NOMO-1 treated with dmso at 0.1 percent for 144 hours (cell line): Measurements from ENCODE around the gene GRIK4.

Experiments
- DNase-seq: peaks from one replicate; lab custom pipeline; 2025; ENCODE audit not compliant: unreplicated experiment; lab: John Stamatoyannopoulos, UW

GRIK4 gene

DNA sequence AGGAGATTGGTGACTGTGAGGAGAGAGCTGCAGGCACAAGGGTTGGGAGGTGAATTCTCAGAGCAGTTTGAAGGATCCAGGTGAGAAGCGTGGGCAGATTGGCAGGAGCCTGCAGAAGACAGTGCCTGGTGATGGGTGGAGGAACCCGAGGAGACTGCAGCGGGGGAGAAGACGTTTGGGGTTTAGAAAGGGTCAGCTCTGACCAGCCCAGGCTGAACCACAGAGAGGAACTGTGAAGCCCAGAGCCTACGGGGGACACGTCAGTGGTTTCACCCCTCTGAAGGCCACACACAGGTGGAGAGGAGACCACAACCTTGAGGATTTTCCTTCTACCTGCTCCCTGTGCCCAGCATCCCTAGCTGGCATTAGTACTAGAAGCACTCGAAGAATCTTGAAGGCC is 357.5 kb downstream of the GRIK4 start:
- DNase-seq, result no peak

DNA sequence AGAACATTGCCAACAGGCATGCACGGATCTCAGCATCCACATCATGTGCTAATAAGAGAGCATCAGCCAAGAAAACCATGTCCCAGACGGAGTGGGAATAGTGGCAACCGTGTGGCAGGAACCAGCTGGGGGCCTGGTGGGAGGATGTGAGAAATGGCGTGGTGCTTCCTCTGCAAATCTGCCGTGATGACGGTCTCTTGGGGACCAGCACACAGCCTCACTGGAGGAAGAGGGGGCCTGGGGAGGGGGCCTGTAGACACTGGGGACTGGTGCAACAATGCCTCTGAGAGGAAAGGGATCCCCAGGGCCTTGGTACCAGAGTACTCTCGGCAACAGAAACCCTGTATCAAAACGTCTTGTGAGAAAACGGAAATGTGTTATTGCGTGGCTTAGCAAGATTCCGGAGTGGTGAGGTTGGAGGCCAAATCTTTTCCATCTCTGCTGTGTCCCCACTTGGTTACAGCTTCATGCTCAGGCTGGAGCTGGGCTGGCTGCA is 358.0 kb downstream of the GRIK4 start:
- no peak for DNase-seq

DNA sequence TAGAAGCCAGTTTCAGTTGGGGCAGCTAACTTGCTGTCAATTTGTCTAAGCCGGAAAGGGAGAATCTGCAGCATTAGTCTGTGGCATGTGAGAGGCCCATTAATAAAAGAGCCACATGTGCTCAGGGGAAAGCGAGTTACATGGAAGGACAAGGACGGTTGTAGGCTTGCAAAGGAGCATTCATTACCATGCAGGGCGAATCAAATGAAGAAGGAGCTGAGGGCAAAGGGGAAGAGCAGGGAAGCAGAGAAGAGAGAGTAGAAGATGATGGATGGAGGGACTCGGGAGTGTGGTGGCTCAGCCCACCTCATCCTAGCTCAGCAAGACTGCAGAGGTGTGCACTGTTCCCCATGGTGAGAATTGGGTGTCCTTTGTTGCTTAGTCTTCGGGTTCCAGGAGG is 359.6 kb downstream of the GRIK4 start:
- no peak for DNase-seq

DNA sequence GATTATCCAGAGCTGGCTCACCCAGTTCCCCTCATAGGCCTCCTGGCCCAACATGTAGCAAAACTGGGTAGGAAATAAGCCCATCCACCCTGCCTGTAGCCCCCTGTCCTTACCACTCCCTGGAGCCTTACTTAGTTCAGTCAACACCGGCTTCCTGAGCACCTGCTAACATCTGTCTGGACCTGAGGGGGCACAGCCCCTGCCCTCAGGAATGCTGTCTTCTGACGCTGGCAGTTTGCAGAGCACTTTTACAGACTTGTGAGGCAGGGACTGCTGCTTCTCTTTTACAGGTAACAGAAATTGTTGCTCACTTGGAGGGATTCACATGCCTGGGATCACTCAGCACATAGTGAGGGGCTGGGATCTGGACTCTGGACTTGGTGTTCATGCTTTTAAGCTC is 360.4 kb downstream of the GRIK4 start:
- DNase-seq, result no peak

DNA sequence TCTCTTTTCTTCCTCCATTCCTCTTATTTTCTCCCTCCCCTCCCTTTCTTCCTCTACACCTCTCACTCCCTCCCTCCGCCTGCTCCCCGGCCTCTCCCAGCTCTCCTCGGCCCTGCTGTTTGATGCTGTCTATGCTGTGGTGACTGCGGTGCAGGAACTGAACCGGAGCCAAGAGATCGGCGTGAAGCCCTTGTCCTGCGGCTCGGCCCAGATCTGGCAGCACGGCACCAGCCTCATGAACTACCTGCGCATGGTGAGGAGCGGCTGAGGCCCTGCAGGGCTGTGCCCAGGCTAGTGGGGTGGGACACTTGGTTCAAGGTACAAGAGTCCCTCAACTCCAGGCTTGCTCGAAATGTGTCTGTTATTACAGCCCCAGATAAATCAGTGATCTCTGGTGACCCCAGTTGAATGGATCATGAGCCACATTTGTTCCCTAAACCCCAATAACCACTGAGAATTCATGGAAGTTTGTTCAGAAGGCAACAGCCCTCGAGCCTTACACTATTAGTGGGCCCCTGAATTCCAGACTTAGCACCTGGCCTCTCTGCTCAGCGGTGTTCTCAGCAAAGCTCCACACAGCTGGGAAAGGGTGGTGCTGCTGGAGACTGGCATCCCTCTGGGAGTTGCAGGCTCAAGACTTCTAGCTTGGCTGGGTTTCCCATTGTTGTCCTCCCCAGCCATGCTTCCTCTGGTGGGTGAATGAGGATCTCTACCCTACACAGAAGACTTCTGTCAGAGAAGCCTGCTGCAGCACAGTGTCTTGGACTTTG is 362.6 kb downstream of the GRIK4 start:
- DNase-seq, result no peak

DNA sequence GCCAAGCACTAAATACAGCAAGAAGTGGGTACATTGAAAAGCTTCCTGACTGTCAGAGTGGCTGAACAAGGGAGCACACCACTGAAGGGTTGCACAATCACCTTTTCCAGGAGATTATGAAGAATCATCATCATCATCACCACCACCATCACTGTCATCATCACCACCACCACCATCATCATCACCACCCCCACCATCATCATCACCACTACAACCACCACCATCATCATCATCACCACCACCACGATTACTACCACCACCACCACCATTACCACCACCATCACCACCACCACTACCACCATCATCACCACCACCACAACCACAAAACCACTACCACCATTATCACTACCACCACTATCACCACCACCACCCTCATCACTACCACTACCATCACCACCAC is 364.4 kb downstream of the GRIK4 start:
- DNase-seq, result no peak

DNA sequence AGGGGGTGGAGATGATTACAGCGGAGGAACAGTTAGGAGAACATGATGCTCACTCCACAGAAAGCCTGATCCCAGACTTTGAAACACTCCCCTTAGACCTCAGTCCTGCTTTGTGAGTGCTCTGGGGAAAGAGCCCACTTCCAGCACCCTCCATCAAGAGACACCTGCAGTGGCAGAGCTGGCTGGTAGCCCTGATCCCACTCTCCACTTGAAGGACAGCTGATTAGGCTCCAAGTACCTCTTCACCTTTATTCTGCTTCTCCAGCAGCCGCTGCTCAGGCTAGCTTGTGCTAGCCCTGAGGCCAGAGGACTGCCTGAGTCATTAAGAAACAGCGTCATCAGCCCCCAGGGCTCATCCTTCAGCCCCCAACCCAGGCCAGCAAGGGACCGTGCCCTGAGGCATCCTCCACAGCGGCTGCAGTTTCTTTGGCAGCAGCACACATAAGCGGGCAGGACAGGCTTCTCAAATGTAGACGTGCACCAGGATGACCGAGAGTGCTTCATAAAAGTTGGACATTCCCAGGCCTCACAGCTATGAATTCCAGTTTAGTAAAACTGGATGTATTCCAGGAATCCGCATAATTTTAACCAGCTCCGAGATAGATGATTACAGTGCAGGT is 366.3 kb downstream of the GRIK4 start:
- no peak for DNase-seq

DNA sequence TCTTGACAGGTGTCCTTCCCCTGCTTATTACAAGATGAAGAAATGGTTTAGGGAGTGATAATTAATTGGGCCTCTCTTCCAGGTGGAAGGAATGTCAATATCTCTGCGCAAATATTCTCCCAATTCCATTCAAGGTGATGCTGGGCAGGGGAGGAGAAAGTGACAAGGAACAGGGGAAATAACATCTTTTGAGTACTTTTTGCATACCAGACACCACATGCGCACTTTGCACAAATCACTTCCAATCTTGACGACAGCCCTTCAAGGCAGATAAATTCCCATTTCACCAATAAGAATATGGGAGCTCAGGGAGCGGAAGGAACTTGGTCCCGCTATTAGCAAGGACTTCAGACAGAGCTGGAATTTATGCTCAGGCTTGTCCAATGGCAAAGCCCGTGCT is 367.2 kb downstream of the GRIK4 start:
- no peak for DNase-seq

DNA sequence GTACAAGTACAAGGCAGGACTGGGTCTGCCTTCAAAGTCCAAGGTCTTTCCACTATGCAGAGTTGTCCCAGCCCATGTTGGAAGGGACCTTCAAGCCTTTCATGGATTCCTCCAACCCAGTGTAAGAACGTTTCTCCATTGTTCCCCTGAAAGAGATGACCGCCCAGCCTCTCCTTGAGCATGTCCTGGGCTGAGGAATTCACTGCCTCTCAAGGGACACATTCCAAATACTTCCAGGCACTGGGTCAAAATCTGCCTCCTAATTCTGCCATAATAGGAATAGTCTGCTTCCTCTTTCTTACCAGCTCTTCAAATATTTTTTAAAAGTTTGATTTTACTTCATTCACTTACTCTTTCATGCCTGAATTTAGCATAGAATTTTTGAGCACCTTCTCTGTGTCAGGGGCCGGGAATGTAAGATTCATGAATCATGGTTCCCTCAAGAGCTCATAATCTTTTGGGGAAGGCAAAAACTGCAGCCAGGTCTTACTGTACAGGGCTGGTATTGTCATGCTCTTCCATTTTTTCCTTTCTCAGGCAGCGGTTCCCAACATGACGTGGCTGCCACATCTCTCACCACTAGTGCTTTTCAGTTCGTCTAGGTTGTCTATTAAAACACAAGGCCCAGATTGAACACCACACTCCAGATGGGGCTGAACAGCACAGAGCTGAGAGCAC is 369.1 kb downstream of the GRIK4 start:
- DNase-seq, result no peak

DNA sequence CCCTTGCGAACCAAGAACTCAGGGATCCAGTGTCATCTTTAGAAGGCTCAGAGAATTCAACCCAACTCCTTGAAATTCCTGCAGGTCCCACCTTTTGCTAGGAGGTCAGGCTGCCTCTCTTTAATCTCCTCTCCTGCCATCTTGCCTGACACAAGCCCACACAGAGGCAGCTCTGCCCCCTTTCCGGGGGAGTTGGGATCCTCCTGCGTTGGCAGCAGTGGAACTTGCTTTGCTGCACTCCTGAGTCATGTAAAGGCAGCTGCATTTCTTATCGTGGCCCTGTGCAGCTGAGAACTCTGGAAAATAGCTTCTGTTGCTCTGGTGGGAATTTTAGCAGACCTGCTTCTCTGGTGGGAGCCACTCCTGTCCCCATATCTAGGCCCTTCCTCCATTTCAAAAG is 370.0 kb downstream of the GRIK4 start:
- DNase-seq, result no peak

DNA sequence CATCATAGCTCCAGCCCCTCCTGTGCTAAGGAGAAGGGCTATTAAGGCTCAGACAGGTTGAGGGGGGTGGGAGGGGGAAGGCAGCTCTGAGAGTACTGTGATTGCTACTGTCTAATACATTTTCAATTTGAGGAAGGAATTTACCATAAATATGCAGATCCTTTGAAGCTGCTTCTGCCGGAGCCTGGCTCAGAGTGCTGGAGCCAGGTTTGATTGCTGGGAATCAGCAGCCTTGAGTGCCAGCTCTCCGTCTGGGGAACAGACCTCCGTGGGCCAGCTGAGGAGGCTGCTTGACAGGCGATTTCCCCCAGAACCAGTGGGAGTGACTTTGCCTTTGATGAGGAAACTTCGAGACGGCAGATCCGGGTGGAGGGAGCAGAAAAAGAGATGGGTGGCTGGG is 370.6 kb downstream of the GRIK4 start:
- no peak for DNase-seq

DNA sequence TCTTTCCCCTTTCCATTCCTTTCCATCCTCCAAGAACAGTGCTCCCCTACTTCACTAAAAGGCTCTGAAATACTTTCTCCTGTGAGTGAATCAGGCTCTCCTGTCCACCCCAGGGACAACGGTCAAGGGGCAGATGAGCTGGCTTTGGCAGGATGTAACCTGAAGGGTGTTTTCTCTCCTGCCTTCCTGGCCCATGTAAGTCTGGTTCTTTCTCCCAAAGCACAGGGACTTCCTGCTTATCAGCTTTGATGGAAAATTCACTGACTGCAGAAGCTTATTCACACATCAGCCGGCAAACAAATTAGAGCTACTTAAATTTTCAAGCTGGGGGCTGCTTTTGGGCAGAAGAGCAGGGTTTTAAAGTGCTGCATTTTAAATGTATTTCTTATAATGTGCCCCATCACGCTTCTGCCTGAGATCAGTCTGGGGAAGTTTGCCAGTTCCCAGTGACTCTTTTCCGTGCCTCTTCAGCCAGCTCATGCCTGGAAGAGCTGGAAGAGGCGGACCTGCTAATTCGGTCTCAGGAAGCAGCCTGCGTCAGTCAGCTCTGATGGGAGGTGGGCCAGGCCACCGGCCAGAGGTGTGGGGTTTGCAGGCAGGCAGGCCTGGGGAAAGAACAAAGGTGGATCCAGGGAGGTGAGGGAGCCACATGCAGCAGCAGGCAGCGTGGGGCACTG is 372.0 kb downstream of the GRIK4 start:
- no peak for DNase-seq

DNA sequence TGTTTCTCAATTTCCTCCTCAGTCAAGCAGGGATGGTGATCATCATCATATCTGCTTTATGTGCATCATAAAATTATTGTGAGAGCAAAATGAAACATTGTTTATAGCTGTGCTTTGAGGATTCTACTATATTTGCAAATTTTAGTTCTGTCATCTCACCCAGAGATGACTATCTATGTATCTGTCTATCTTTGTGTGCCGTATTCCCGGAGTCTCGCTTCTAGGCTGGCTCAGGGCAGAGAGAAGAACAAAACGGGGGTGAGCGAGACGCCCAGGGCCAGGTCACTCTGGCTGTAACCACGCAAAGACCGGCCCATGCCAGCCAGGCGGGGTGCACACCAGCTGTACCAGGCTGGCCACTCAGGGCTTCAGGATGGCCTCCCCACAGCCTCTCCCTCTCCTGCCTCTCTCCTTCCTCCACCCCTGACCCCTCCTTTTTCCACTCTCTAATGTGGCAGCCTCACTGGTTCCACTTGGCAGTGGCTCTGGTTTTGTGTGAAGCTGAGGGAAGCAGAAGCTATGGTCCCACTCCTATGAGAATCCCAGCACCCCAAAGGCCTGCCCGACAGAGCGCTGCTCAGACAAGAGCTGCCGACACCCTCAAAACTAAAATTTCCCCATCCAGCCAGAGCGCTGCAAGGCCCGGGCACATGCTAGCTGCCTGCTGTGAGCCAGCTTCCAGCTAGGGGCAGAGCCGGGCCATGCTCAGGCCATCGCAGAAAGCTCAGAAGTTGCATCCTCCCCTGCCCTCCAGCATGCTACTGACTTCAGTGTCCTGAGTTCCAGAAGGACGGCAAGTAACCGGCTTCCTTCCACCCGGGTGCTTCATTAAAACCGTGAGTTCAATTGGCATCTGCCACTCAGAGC is 372.8 kb downstream of the GRIK4 start:
- DNase-seq, result no peak

DNA sequence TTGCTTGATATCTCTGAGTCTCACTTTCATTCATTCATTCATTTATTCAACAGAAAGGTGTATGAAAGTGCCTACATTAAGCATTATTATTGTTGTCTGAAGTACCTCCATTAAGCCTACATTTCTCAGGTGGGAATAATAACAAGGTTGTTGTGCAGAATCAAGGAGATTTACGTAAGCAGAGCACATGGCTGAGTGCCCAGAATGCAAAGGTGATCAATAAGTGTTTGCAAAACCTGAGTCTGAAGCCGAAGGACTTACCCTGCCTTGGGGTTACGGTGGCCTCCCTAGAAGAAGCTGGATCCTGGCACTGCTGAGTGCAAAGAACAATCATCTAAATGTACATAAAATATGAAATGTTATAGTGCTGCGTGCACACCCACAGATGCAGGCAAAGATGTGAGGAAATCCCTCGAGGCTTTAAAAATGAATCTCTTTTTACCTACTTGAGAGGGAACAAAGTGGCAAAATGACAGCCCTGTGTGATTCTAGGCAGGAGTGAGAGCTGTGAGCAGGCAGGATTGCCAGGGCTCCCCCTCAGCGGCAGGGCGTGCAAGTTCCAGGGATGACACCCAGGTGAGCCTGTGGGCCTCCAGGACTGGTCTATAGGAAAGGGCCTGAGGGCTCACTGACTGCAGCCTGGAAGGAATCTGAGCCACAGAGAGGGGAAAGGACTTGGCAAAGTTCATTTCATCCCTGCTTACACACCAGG is 379.2 kb downstream of the GRIK4 start:
- DNase-seq, result no peak

DNA sequence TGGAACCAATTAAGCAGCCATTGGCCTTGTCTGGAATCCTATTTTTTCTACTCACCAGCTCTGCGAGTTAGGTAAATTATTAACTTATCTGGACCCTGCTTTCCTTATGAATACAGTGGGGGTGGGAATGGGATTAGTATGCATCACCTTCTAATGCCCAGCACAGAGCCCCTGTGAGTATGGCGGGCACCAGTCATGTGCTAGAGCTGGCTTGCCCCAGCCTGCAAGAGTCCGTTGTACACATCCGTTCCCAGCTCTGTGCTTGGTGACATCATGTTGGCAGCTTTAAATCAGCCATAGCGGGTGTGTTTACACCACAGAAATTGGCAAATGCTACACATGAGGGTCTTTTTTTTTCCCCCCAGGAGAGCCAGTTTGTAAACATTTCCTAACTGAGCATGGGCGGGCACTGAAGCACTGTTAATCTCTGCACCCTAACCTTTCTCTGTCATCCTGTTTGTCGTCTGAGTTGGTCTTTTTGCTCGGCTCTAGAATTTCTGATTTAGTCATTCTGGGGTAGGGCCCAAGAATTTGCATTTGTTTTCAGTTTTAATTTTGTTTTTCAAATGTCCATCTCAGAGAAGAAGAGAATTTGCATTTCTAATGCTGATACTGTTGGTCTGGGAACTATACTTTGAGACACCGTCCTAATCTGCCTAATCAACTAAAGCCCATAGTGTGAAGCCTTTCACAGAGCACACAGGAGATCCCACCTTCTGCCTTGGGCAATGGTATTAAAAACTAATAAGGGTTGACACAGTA is 382.1 kb downstream of the GRIK4 start:
- no peak for DNase-seq

DNA sequence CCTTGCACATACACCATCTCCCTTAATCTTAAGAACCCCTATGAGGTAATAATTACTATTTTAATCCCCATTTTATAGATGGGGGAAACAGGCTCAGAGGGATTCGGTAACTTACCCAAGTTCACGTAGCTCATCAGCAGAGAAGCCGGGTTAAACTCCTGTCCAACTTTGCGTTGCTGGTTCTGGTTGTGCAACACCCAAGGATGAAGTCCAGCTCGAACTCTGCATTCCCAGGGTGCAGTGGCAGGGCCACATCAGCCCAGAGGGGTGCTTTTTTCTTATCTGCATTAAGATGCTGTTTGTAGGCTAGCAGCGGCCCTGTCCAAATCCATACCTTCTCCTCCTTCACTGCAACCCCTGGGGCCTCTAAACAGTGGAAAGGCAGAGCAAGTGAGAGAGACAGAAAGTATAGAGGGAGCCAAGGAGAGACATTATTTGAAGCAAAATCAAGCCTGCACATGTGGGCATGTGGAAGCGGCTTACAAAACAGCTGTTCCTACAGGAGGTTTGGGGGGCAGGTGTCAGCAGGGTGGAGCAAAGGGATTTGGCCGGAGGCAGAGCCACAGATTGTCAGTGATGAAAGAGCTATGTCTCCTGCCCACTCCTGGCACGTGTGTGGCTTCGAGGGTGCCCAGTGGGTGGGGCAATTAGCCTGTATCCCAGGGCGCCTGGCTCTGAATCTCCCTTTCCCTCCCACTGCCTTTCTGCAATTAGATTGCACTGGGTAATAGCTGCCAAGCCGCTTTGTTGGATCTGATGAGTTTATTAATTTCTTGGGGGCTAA is 382.8 kb downstream of the GRIK4 start:
- no peak for DNase-seq

DNA sequence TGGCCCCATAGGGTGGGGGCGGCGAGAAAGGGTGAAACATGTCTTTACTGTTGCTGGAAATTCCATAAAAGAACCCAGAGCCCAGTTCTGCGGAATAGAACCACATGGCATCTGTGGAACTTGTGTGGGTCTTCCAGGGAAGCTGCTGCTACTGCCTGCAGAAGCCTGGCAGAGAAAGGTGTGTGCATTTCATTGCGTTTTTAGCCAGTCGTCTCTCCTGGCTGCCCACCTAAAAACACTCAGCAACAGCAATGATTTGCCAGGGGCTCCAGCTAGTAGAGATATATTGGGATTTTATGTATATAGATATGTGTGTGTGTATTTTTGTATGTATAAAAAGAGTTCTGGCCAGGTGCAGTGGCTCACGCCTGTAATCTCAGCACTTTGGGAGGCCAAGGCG is 385.1 kb downstream of the GRIK4 start:
- no peak for DNase-seq

DNA sequence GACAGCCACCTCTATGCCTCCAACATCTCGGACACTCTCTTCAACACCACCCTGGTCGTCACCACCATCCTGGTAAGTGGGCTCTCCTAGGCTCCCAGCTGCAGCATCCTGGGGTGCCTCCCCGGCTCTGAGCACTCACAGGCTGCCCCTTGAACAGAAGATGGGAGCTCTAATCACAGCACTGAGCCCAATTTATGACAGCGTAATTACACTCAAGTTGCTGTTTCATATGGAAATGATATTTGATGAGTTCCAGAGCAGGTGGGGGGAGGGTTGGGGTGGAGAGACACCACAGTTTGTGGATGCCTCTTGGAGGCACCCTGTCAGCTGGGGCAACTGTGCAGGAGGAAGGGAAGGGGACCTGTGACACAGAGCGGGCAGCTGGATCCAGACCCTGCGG is 387.0 kb downstream of the GRIK4 start:
- DNase-seq, result no peak

DNA sequence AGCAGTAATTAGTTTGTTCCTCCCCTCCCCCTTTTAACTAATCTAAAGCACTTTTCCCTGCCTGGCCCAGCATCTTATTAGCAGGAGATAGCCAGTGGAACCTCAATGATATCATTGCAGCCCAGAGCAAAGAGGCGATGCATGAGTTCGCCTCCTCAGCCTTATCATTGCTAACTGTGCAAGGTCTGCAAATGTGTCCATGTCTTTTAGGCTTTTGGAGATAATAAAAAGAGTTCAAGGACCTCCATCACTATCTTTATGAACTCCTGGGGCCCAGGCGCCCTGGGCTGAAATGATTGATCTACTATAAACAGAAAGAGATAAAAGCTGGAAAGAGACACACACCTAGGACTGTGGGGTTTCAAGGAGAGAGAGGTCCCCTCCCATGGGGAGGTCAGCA is 388.2 kb downstream of the GRIK4 start:
- no peak for DNase-seq
